ENCODE data around the gene WHAMM. TPM values are rescaled to one million over a fixed set of nuclear protein-coding genes. Genes with fewer than 3 reads are reported as not detected.

WHAMM gene
- total RNA-seq, 1 donor from 2014 or later: 9.4 TPM

GRCh38 chr15:82788496-82788895 lies 20.9 kb upstream of the WHAMM start:
- Mint-ChIP-seq H3K9me3 (peaks cover 13% of the 10 kb centered on the region), H3K4me3 (no peak overlapping the region), H3K4me1 (no peaks in the 10 kb centered on the region), H3K27me3 (ENCODE audit: low read depth) (peaks cover 25% of the 10 kb centered on the region), H3K36me3 (peaks cover 4% of the 10 kb centered on the region), H3K27ac (no peak overlapping the region)
- TF ChIP-seq CTCF (IDR thresholded peaks at IDR 0.05; ENCODE audit: unreplicated experiment): no peak
- DNase-seq (ENCODE audit: low spot score in 2 of 2, unreplicated experiment in 2 of 2): no peak

GRCh38 chr15:82789491-82789890 lies 19.9 kb upstream of the WHAMM start:
- H3K9me3 Mint-ChIP-seq: peaks cover 22% of the 10 kb centered on the region
- H3K27me3 Mint-ChIP-seq (ENCODE audit: low read depth): peaks cover 23% of the 10 kb centered on the region
- no peak for DNase-seq (ENCODE audit: low spot score in 2 of 2, unreplicated experiment in 2 of 2)
- no peak overlapping the region for H3K27ac Mint-ChIP-seq
- TF ChIP-seq CTCF (IDR thresholded peaks at IDR 0.05; ENCODE audit: unreplicated experiment): no peak
- no peaks in the 10 kb centered on the region for H3K4me1 Mint-ChIP-seq
- peaks cover 4% of the 10 kb centered on the region for H3K36me3 Mint-ChIP-seq
- no peak overlapping the region for H3K4me3 Mint-ChIP-seq

GRCh38 chr15:82790321-82790720 lies 19.1 kb upstream of the WHAMM start:
- DNase-seq (ENCODE audit: low spot score in 2 of 2, unreplicated experiment in 2 of 2): no peak
- Mint-ChIP-seq H3K27me3 (ENCODE audit: low read depth) (peaks cover 23% of the 10 kb centered on the region), H3K4me3 (no peak overlapping the region), H3K27ac (no peak overlapping the region), H3K36me3 (peaks cover 4% of the 10 kb centered on the region), H3K4me1 (no peaks in the 10 kb centered on the region), H3K9me3 (peaks cover 22% of the 10 kb centered on the region)
- TF ChIP-seq CTCF (IDR thresholded peaks at IDR 0.05; ENCODE audit: unreplicated experiment): no peak

GRCh38 chr15:82792068-82792467 lies 17.4 kb upstream of the WHAMM start:
- H3K9me3 Mint-ChIP-seq: peaks cover 22% of the 10 kb centered on the region
- H3K4me1 Mint-ChIP-seq: no peaks in the 10 kb centered on the region
- peaks cover 2% of the 10 kb centered on the region for H3K36me3 Mint-ChIP-seq
- no peak overlapping the region for H3K27ac Mint-ChIP-seq
- H3K27me3 Mint-ChIP-seq (ENCODE audit: low read depth): peaks cover 18% of the 10 kb centered on the region
- H3K4me3 Mint-ChIP-seq: no peak overlapping the region
- no peak for TF ChIP-seq CTCF (IDR thresholded peaks at IDR 0.05; ENCODE audit: unreplicated experiment)
- DNase-seq (ENCODE audit: low spot score in 2 of 2, unreplicated experiment in 2 of 2): no peak

- DNase-seq (ENCODE audit: low spot score in 2 of 2, unreplicated experiment in 2 of 2): no peak
Measured at GRCh38 chr15:82793737-82794136, 15.7 kb upstream of the WHAMM start.

More at GRCh38 chr15:82793737-82794136, 15.7 kb upstream of the WHAMM start:
- no peak overlapping the region for H3K4me3 Mint-ChIP-seq
- no peak for TF ChIP-seq CTCF (IDR thresholded peaks at IDR 0.05; ENCODE audit: unreplicated experiment)
- H3K9me3 Mint-ChIP-seq: peaks cover 22% of the 10 kb centered on the region
- H3K4me1 Mint-ChIP-seq: no peaks in the 10 kb centered on the region
- H3K27me3 Mint-ChIP-seq (ENCODE audit: low read depth): peaks cover 26% of the 10 kb centered on the region
- H3K27ac Mint-ChIP-seq: no peak overlapping the region
- peaks cover 2% of the 10 kb centered on the region for H3K36me3 Mint-ChIP-seq

All from mesothelial cell of epicardium (in vitro differentiated cells).